Measurements from ENCODE around the gene S100A7.

Gene S100A7

GRCh38 chr1:153441238-153441755, 19.2 kb downstream of the S100A7 start:
- Histone ChIP-seq H3K36me3 (ENCODE audit: insufficient read depth, low read depth, low read length) (no peaks in the 10 kb centered on the region), H3K27ac (ENCODE audit: low read length) (no peak overlapping the region), H3K27me3 (ENCODE audit: insufficient read depth, low read length) (no peaks in the 10 kb centered on the region; the same call in 1 of the 2 replicates), H3K4me3 (ENCODE audit: low read length) (no peak overlapping the region), H3K9ac (ENCODE audit: low read depth, low read length) (no peak overlapping the region), H3K4me1 (ENCODE audit: insufficient read depth, low read length) (no peaks in the 10 kb centered on the region), H3K9me3 (ENCODE audit: insufficient read depth, low read depth, low read length) (no peaks in the 10 kb centered on the region)

GRCh38 chr1:153439273-153439672, 21.2 kb downstream of the S100A7 start:
- no peak overlapping the region for H3K4me3 ChIP-seq (ENCODE audit: low read length)
- H3K9me3 ChIP-seq (ENCODE audit: insufficient read depth, low read depth, low read length), result no peaks in the 10 kb centered on the region
- H3K9ac ChIP-seq (ENCODE audit: low read depth, low read length), result no peak overlapping the region
- H3K36me3 ChIP-seq (ENCODE audit: insufficient read depth, low read depth, low read length), result no peaks in the 10 kb centered on the region
- no peaks in the 10 kb centered on the region; the same call in 1 of the 2 replicates for H3K27me3 ChIP-seq (ENCODE audit: insufficient read depth, low read length)
- H3K27ac ChIP-seq (ENCODE audit: low read length), result no peak overlapping the region
- H3K4me1 ChIP-seq (ENCODE audit: insufficient read depth, low read length), result no peaks in the 10 kb centered on the region

GRCh38 chr1:153438599-153438998, 21.9 kb downstream of the S100A7 start:
- H3K9ac ChIP-seq (ENCODE audit: low read depth, low read length), result no peak overlapping the region
- H3K36me3 ChIP-seq (ENCODE audit: insufficient read depth, low read depth, low read length), result no peaks in the 10 kb centered on the region
- H3K9me3 ChIP-seq (ENCODE audit: insufficient read depth, low read depth, low read length), result no peaks in the 10 kb centered on the region
- H3K27me3 ChIP-seq (ENCODE audit: insufficient read depth, low read length), result no peaks in the 10 kb centered on the region; the same call in 1 of the 2 replicates
- no peak overlapping the region for H3K4me3 ChIP-seq (ENCODE audit: low read length)
- no peak overlapping the region for H3K27ac ChIP-seq (ENCODE audit: low read length)
- H3K4me1 ChIP-seq (ENCODE audit: insufficient read depth, low read length), result no peaks in the 10 kb centered on the region

- no peak overlapping the region for H3K4me3 ChIP-seq (ENCODE audit: low read length)
- no peaks in the 10 kb centered on the region for H3K4me1 ChIP-seq (ENCODE audit: insufficient read depth, low read length)
- H3K36me3 ChIP-seq (ENCODE audit: insufficient read depth, low read depth, low read length), result no peaks in the 10 kb centered on the region
- H3K27ac ChIP-seq (ENCODE audit: low read length), result no peak overlapping the region
- H3K9me3 ChIP-seq (ENCODE audit: insufficient read depth, low read depth, low read length), result no peaks in the 10 kb centered on the region
- no peak overlapping the region for H3K9ac ChIP-seq (ENCODE audit: low read depth, low read length)
- no peaks in the 10 kb centered on the region; the same call in 1 of the 2 replicates for H3K27me3 ChIP-seq (ENCODE audit: insufficient read depth, low read length)
Observed at GRCh38 chr1:153437236-153437635, 23.2 kb downstream of the S100A7 start.

GRCh38 chr1:153434746-153435455, 25.6 kb downstream of the S100A7 start:
- H3K27ac ChIP-seq (ENCODE audit: low read length), result no peak overlapping the region
- H3K36me3 ChIP-seq (ENCODE audit: insufficient read depth, low read depth, low read length), result no peaks in the 10 kb centered on the region
- no peak overlapping the region for H3K9ac ChIP-seq (ENCODE audit: low read depth, low read length)
- no peak overlapping the region for H3K4me3 ChIP-seq (ENCODE audit: low read length)
- H3K27me3 ChIP-seq (ENCODE audit: insufficient read depth, low read length), result no peaks in the 10 kb centered on the region; the same call in 1 of the 2 replicates
- no peaks in the 10 kb centered on the region for H3K9me3 ChIP-seq (ENCODE audit: insufficient read depth, low read depth, low read length)
- no peaks in the 10 kb centered on the region for H3K4me1 ChIP-seq (ENCODE audit: insufficient read depth, low read length)

- no peaks in the 10 kb centered on the region; the same call in 1 of the 2 replicates for H3K27me3 ChIP-seq (ENCODE audit: insufficient read depth, low read length)
- H3K4me3 ChIP-seq (ENCODE audit: low read length), result no peak overlapping the region
- H3K9me3 ChIP-seq (ENCODE audit: insufficient read depth, low read depth, low read length), result no peaks in the 10 kb centered on the region
- no peak overlapping the region for H3K27ac ChIP-seq (ENCODE audit: low read length)
- no peaks in the 10 kb centered on the region for H3K4me1 ChIP-seq (ENCODE audit: insufficient read depth, low read length)
- H3K36me3 ChIP-seq (ENCODE audit: insufficient read depth, low read depth, low read length), result no peaks in the 10 kb centered on the region
- H3K9ac ChIP-seq (ENCODE audit: low read depth, low read length), result no peak overlapping the region
Observed at GRCh38 chr1:153432874-153433681, 27.4 kb downstream of the S100A7 start.

GRCh38 chr1:153431928-153432327, 28.5 kb downstream of the S100A7 start:
- Histone ChIP-seq H3K4me3 (ENCODE audit: low read length) (no peak overlapping the region), H3K27ac (ENCODE audit: low read length) (no peak overlapping the region), H3K9me3 (ENCODE audit: insufficient read depth, low read depth, low read length) (no peaks in the 10 kb centered on the region), H3K27me3 (ENCODE audit: insufficient read depth, low read length) (no peaks in the 10 kb centered on the region), H3K9ac (ENCODE audit: low read depth, low read length) (no peak overlapping the region), H3K36me3 (ENCODE audit: insufficient read depth, low read depth, low read length) (no peaks in the 10 kb centered on the region), H3K4me1 (ENCODE audit: insufficient read depth, low read length) (no peaks in the 10 kb centered on the region)

GRCh38 chr1:153431427-153431826, 29.0 kb downstream of the S100A7 start:
- Histone ChIP-seq H3K4me1 (ENCODE audit: insufficient read depth, low read length) (no peaks in the 10 kb centered on the region), H3K4me3 (ENCODE audit: low read length) (no peak overlapping the region), H3K9me3 (ENCODE audit: insufficient read depth, low read depth, low read length) (no peaks in the 10 kb centered on the region), H3K27ac (ENCODE audit: low read length) (no peak overlapping the region), H3K27me3 (ENCODE audit: insufficient read depth, low read length) (0 out of 2 replicates have a peak, but pooled peaks cover 5% of the 10 kb centered on the region), H3K9ac (ENCODE audit: low read depth, low read length) (no peak overlapping the region), H3K36me3 (ENCODE audit: insufficient read depth, low read depth, low read length) (no peaks in the 10 kb centered on the region)

GRCh38 chr1:153431002-153431401, 29.4 kb downstream of the S100A7 start:
- Histone ChIP-seq H3K36me3 (ENCODE audit: insufficient read depth, low read depth, low read length) (no peaks in the 10 kb centered on the region), H3K27ac (ENCODE audit: low read length) (no peak overlapping the region), H3K9ac (ENCODE audit: low read depth, low read length) (no peak overlapping the region), H3K4me3 (ENCODE audit: low read length) (no peak overlapping the region), H3K4me1 (ENCODE audit: insufficient read depth, low read length) (no peaks in the 10 kb centered on the region), H3K9me3 (ENCODE audit: insufficient read depth, low read depth, low read length) (no peaks in the 10 kb centered on the region), H3K27me3 (ENCODE audit: insufficient read depth, low read length) (0 out of 2 replicates have a peak, but pooled peaks cover 6% of the 10 kb centered on the region)

- Histone ChIP-seq H3K36me3 (ENCODE audit: insufficient read depth, low read depth, low read length) (no peaks in the 10 kb centered on the region), H3K4me1 (ENCODE audit: insufficient read depth, low read length) (no peaks in the 10 kb centered on the region), H3K27me3 (ENCODE audit: insufficient read depth, low read length) (0 out of 2 replicates have a peak, but pooled peaks cover 6% of the 10 kb centered on the region), H3K27ac (ENCODE audit: low read length) (no peak overlapping the region), H3K4me3 (ENCODE audit: low read length) (no peak overlapping the region), H3K9ac (ENCODE audit: low read depth, low read length) (no peak overlapping the region), H3K9me3 (ENCODE audit: insufficient read depth, low read depth, low read length) (no peaks in the 10 kb centered on the region)
Observed at GRCh38 chr1:153430561-153430960, 29.9 kb downstream of the S100A7 start.

- H3K9ac ChIP-seq (ENCODE audit: low read depth, low read length), result no peak overlapping the region
- H3K4me3 ChIP-seq (ENCODE audit: low read length), result no peak overlapping the region
- 0 out of 2 replicates have a peak, but pooled peaks cover 6% of the 10 kb centered on the region for H3K27me3 ChIP-seq (ENCODE audit: insufficient read depth, low read length)
- no peak overlapping the region for H3K27ac ChIP-seq (ENCODE audit: low read length)
- no peaks in the 10 kb centered on the region for H3K36me3 ChIP-seq (ENCODE audit: insufficient read depth, low read depth, low read length)
- H3K4me1 ChIP-seq (ENCODE audit: insufficient read depth, low read length), result no peaks in the 10 kb centered on the region
- H3K9me3 ChIP-seq (ENCODE audit: insufficient read depth, low read depth, low read length), result no peaks in the 10 kb centered on the region
Observed at GRCh38 chr1:153430166-153430553, 30.3 kb downstream of the S100A7 start.
